HG03432 (cell line): ENCODE results near the gene S100A1.

Source experiments
- ATAC-seq: cut with Tn5 transposase; IDR thresholded peaks from one replicate; pipeline ENCODE4 v1.9.1; 2021; ENCODE audit warnings: mild to moderate bottlenecking, moderate library complexity; ENCODE audit not compliant: unreplicated experiment

S100A1 gene

GRCh38 chr1:153679337-153680119 lies 51.3 kb downstream of the S100A1 start:
- ATAC-seq: no peak

GRCh38 chr1:153680120-153680403 lies 51.8 kb downstream of the S100A1 start:
- no peak for ATAC-seq
